Tibial nerve (tissue), 4 donors: ENCODE measurements around the gene CYLC2.

Experiments used
- EP300 ChIP-seq, 2 donors: sonication (generic); formaldehyde crosslinking; IDR thresholded peaks; one replicate each; pipeline ENCODE4 v1.6.1; 2017; ENCODE audit warnings: antibody characterized with exemption in 2 of 2, mild to moderate bottlenecking in 1 of 2
- POLR2A ChIP-seq, 2 donors: fragments of 450-650 bp; IDR thresholded peaks; one replicate each; pipeline ENCODE4 v1.6.1; 2017; ENCODE audit warnings: antibody characterized with exemption in 2 of 2, mild to moderate bottlenecking in 2 of 2, moderate library complexity in 2 of 2
- TF ChIP-seq, protein P1 (sequence below), 5 experiments: fragments of 200-600 bp in 3 of 5; fragments of 450-650 bp in 2 of 5; sonication (generic) in 3 of 5; IDR thresholded peaks; one replicate each; pipeline ENCODE4 v1.5.1; 2016 to 2019; ENCODE audit warnings: antibody characterized with exemption in 5 of 5, mild to moderate bottlenecking in 3 of 5, moderate library complexity in 2 of 5

GRCh38 chr9:102972780-102973179, 22.4 kb upstream of the CYLC2 start:
- TF ChIP-seq, protein P1, sequence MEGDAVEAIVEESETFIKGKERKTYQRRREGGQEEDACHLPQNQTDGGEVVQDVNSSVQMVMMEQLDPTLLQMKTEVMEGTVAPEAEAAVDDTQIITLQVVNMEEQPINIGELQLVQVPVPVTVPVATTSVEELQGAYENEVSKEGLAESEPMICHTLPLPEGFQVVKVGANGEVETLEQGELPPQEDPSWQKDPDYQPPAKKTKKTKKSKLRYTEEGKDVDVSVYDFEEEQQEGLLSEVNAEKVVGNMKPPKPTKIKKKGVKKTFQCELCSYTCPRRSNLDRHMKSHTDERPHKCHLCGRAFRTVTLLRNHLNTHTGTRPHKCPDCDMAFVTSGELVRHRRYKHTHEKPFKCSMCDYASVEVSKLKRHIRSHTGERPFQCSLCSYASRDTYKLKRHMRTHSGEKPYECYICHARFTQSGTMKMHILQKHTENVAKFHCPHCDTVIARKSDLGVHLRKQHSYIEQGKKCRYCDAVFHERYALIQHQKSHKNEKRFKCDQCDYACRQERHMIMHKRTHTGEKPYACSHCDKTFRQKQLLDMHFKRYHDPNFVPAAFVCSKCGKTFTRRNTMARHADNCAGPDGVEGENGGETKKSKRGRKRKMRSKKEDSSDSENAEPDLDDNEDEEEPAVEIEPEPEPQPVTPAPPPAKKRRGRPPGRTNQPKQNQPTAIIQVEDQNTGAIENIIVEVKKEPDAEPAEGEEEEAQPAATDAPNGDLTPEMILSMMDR (IDR thresholded peaks at IDR 0.05) = no peak
- no peak for TF ChIP-seq EP300 (IDR thresholded peaks at IDR 0.05)
- no peak for TF ChIP-seq POLR2A (IDR thresholded peaks at IDR 0.05)
